Liver (tissue), 9 donors: ENCODE data around the gene UNC93B1. TPM values are rescaled to one million over a fixed set of nuclear protein-coding genes. Genes with fewer than 3 reads are reported as not detected.
"Not testable (repeated sequence)": the region's sequence is repeated elsewhere in the genome, so short reads cannot be mapped to it uniquely, and the experiment has no call there.

Experiments used
- DNase-seq: peaks from one replicate; pipeline ENCODE4 v3.0.0-alpha.2; 2017; ENCODE audit warnings: low spot score
- H3K27ac ChIP-seq, 2 donors: one replicate each; pipeline ENCODE4 v1.7.0; 2013; ENCODE audit warnings: inconsistent platforms in 2 of 2, low read length in 2 of 2, control low read depth in 1 of 2, low read depth in 1 of 2, mild to moderate bottlenecking in 1 of 2
- H3K27me3 ChIP-seq, 4 donors: one replicate each; pipeline versions ENCODE4 v1.6.1 to v1.7.0; 2013; ENCODE audit warnings: low read length in 3 of 4, inconsistent platforms in 1 of 4, mild to moderate bottlenecking in 1 of 4, moderate library complexity in 1 of 4; ENCODE audit not compliant: control insufficient read depth in 4 of 4, insufficient read depth in 4 of 4
- H3K36me3 ChIP-seq, 4 donors: one replicate each; pipeline versions ENCODE4 v1.6.1 to v1.7.0; 2013; ENCODE audit warnings: low read length in 3 of 4, mild to moderate bottlenecking in 3 of 4, low read depth in 1 of 4, moderate library complexity in 1 of 4; ENCODE audit not compliant: control insufficient read depth in 4 of 4, insufficient read depth in 3 of 4
- H3K4me1 ChIP-seq, 4 donors: one replicate each; pipeline versions ENCODE4 v1.6.1 to v1.7.0; 2013; ENCODE audit warnings: low read length in 3 of 4, mild to moderate bottlenecking in 3 of 4, moderate library complexity in 1 of 4; ENCODE audit not compliant: control insufficient read depth in 4 of 4, insufficient read depth in 4 of 4
- H3K4me3 ChIP-seq, 3 donors: one replicate each; pipeline versions ENCODE4 v1.6.1 to v1.7.0; 2013; ENCODE audit warnings: low read length in 3 of 3, control low read depth in 1 of 3, low read depth in 1 of 3, mild to moderate bottlenecking in 1 of 3
- H3K9ac ChIP-seq, 2 donors: one replicate each; pipeline ENCODE4 v1.7.0; 2013; ENCODE audit warnings: low read length in 2 of 2, mild to moderate bottlenecking in 2 of 2, moderate library complexity in 2 of 2, control low read depth in 1 of 2, low read depth in 1 of 2
- H3K9me3 ChIP-seq, 4 donors: one replicate each; pipeline versions ENCODE4 v1.6.1 to v1.7.0; 2013; ENCODE audit warnings: low read length in 3 of 4; ENCODE audit not compliant: control insufficient read depth in 4 of 4
- RAD21 ChIP-seq, 2 donors: IDR thresholded peaks; 2 replicates each; pipeline ENCODE4 v1.6.1; 2016; ENCODE audit warnings: antibody characterized with exemption in 2 of 2, mild to moderate bottlenecking in 2 of 2
- WGBS: extraction: QIAGEN DNeasy Blood & Tissue Kit; methylation state at CpG from one replicate; pipeline ENCODE4 v1.1.7; 2013; 5-methylcytosine and 5-hydroxymethylcytosine counted together
- polyA plus RNA-seq, 2 donors: library from polyadenylated mRNA; stranded (reverse) in 1 of 2; unstranded in 1 of 2; fragments of 200-250 nt in 1 of 2; fragments of >200 nt in 1 of 2; fragmentation: Nextera tagmentation in 1 of 2; extraction: Ambion mirVana in 1 of 2; gene quantifications; one replicate each; pipeline versions ENCODE4 v1.2.1 to v1.2.3, GENCODE V29; 2013 to 2015
- total RNA-seq, 2 donors: library from RNA; depleted of rRNA; stranded (reverse); fragments of >200 nt; gene quantifications; one replicate each; pipeline ENCODE4 v1.2.3, GENCODE V29; 2014
- TF ChIP-seq, protein P1 (sequence below): fragments of 150-350 bp; IDR thresholded peaks from 2 replicates; pipeline ENCODE4 v1.5.1; 2017; ENCODE audit warnings: improper control_type of control experiment, low read depth, low read length; ENCODE audit not compliant: missing input control
- donor health status: healthy.
- donor health status: healthy.
- donor health status: healthy.
- donor health status: healthy.
- donor health status: healthy.

The UNC93B1 gene
- total and polyA plus RNA-seq, 4 donors, result 9.2 to 19.1 (median 15.0) TPM

GRCh38 chr11:67955461-67956007 lies 48.4 kb downstream of the UNC93B1 start:
- H3K9ac ChIP-seq, H3K36me3 ChIP-seq, H3K9me3 ChIP-seq, H3K4me1 ChIP-seq, H3K27me3 ChIP-seq, H3K27ac ChIP-seq: not testable (repeated sequence)
- TF ChIP-seq, protein P1, sequence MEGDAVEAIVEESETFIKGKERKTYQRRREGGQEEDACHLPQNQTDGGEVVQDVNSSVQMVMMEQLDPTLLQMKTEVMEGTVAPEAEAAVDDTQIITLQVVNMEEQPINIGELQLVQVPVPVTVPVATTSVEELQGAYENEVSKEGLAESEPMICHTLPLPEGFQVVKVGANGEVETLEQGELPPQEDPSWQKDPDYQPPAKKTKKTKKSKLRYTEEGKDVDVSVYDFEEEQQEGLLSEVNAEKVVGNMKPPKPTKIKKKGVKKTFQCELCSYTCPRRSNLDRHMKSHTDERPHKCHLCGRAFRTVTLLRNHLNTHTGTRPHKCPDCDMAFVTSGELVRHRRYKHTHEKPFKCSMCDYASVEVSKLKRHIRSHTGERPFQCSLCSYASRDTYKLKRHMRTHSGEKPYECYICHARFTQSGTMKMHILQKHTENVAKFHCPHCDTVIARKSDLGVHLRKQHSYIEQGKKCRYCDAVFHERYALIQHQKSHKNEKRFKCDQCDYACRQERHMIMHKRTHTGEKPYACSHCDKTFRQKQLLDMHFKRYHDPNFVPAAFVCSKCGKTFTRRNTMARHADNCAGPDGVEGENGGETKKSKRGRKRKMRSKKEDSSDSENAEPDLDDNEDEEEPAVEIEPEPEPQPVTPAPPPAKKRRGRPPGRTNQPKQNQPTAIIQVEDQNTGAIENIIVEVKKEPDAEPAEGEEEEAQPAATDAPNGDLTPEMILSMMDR, result peak; percentile 79
- TF ChIP-seq RAD21 (IDR thresholded peaks at IDR 0.05), result peak; percentile 33 to 64
- under 1% methylated on average over 57 of the region's 57 CpGs for WGBS
- peak overlapping the region in 2 of 3 donors; percentile 40 to 50 for H3K4me3 ChIP-seq
- DNase-seq, result peak; percentile 85

- not testable (repeated sequence) for DNase-seq, H3K27ac ChIP-seq, H3K9ac ChIP-seq, H3K9me3 ChIP-seq, H3K27me3 ChIP-seq, H3K4me1 ChIP-seq, H3K36me3 ChIP-seq
- WGBS, result 13% methylated on average over 26 of the region's 26 CpGs
- peak overlapping the region in 1 of 3 donors; percentile 50 for H3K4me3 ChIP-seq
Measured at GRCh38 chr11:67954971-67955370, 48.9 kb downstream of the UNC93B1 start.

DNA sequence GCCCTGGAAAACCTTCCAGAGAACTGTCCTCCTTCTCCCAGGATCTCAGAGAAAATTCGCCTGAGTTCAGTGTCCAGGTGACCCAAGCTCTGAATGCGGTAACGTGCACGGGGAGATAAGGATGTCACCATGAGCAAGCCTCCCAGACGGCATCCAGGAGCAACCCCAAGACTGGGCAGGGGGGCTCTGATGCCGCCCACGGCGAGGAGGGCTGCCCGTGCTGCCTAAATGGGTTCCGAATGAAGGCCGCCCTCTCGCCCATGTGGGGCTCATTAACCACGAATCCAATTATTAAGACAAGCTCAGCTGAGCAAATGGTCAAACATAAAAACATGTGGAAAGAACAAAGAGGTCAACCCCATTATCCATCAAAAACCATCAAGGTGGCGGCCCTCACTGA lies 49.6 kb downstream of the UNC93B1 start:
- not testable (repeated sequence) for H3K4me3 ChIP-seq, H3K9me3 ChIP-seq, H3K4me1 ChIP-seq, H3K27me3 ChIP-seq, H3K27ac ChIP-seq, H3K9ac ChIP-seq, DNase-seq, H3K36me3 ChIP-seq
- WGBS, result 86% methylated on average over 14 of the region's 14 CpGs

- H3K4me3 ChIP-seq, H3K9ac ChIP-seq, H3K4me1 ChIP-seq, H3K27ac ChIP-seq, DNase-seq, H3K9me3 ChIP-seq, H3K27me3 ChIP-seq, H3K36me3 ChIP-seq: not testable (repeated sequence)
- WGBS, result 79% methylated on average over 8 of the region's 8 CpGs
Measured at GRCh38 chr11:67950705-67951104, 53.2 kb downstream of the UNC93B1 start.

DNA sequence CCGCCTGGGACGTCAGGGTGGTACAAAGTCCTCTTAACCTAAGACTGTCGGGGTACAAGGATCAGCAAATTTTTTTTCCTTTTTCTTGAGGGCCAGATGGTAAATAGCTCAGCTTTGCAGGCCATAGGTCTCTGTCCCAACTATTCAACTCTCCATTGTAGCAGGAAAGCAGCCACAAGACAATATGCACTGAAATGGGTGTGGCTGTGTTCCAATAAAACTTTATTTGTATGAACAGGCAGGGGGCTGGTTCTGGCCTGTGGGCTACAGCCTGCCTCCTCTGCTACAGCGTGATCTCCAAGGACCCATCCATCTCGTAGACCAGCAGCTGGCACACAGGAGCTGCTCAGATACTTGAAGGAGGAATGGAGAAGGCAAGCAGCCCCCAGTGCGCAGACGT lies 56.1 kb downstream of the UNC93B1 start:
- WGBS, result 75% methylated on average over 6 of the region's 7 CpGs
- not testable (repeated sequence) for H3K36me3 ChIP-seq, H3K27ac ChIP-seq, H3K9me3 ChIP-seq, DNase-seq, H3K4me1 ChIP-seq, H3K4me3 ChIP-seq, H3K9ac ChIP-seq, H3K27me3 ChIP-seq

DNA sequence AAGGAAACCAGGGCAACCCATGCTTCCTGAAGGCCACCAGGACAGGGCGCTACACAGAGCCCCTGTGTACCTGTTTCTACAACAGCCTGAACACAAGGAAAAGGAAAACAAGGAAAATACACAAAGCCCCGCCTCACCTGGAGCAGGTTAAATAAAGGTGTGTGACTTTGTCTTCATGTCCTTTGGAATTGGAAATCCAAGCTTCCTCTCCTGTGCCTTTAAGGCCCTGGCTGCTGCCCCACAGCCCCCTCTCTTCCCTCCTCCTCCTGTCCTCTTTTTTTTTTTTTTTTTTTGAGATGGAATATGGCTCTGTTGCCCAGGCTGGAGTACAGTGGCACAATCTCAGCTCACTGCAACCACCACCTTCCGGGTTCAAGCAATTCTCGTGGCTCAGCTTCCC lies 57.5 kb downstream of the UNC93B1 start:
- not testable (repeated sequence) for DNase-seq, H3K36me3 ChIP-seq, H3K27ac ChIP-seq, H3K9me3 ChIP-seq, H3K4me1 ChIP-seq, H3K9ac ChIP-seq, H3K4me3 ChIP-seq, H3K27me3 ChIP-seq
- 85% methylated on average over 4 of the region's 4 CpGs for whole genome bisulfite sequencing
